ENCODE measurements around the gene MTAP.

MTAP gene

DNA sequence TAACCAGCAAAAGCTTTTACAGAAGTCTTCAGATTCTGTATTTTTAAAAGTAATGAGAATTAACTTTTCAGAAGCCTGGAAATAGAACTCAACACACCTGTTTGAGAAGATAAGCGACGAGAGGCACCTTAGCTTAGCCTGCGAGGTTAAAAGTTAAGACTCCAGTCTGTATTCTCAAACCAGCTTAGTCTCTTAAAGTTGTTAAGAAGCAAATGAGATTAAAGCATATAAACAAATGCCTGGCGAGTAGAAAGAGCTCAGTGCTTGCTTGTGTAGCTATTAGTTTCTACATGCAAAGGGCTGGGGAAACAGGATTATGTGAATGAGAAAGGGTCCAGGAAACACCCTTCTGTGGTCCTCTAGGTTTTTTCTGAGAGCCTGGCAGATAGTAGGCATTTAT, 51.7 kb downstream of the MTAP start:
- no peak for DNase-seq

DNA sequence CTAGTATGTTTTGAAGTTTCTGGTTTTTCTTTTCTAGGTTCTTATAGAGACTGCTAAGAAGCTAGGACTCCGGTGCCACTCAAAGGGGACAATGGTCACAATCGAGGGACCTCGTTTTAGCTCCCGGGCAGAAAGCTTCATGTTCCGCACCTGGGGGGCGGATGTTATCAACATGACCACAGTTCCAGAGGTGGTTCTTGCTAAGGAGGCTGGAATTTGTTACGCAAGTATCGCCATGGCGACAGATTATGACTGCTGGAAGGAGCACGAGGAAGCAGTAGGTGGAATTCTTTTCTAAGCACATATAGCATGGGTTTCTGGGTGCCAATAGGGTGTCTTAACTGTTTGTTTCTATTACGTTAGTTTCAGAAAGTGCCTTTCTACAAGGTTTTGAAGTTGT, 52.2 kb downstream of the MTAP start:
- no peak for DNase-seq

DNA sequence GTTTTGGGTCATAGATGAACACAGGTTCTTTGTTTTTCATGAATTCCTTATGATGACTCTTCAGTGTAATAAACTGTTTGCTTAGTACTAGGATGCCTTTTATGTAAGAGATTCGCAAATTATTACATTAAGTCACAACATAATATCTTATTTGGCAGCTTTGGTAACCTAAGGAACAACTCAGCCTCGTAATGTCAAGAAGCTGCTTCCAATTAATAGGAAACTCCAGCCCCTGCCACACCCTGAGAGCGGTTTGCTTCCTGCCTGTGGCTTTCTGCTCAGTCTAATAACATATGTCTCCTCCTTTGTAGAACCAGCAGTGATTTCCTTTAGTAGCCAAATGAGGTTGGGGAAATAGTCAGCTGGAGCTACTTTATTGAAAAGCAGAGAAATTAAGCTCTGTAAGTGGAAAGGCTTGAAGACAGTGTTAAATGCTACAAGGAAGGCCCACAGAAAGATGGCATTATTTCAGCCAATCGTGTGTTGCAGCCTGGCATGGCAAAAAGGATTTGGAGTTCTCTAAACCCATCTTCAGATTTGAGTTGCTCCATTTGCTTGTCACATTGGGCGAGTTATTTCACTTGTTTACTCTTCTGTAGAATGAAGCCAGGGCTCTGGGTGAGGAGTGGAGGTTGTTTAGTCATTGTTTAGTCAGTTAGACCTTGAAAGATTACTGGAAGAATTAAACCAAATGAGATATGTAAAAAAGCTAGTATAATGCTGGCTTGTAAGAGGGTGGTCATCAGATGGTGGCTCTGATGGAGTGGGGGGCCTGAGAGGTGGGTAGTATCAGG, 54.1 kb downstream of the MTAP start:
- DNase-seq = no peak

DNA sequence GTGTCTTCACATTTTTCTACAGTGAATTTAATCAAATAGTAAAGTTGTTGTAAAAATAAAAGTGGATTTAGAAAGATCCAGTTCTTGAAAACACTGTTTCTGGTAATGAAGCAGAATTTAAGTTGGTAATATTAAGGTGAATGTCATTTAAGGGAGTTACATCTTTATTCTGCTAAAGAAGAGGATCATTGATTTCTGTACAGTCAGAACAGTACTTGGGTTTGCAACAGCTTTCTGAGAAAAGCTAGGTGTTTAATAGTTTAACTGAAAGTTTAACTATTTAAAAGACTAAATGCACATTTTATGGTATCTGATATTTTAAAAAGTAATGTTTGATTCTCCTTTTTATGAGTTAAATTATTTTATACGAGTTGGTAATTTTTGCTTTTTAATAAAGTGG, 60.4 kb downstream of the MTAP start:
- no peak for DNase-seq

DNA sequence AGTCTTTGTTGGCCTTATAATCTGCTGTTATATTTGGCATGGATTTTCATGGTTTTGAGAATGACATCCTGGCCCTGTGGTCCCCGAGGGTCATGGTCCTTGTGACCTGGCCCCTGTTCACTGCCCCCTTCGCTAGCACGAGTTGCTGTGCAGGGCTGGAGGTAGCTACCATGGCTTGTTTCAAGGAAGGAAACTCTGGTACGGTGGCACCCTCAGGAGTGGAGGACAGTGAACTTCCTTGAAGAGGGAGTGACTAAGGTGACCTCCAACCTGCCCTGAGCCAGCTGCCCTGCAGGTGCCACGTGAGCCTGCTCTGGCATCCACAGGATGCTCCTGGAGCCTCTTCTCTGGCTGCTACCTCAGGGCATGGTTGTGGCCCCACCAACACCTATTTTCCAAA, 62.1 kb downstream of the MTAP start:
- DNase-seq = no peak

DNA sequence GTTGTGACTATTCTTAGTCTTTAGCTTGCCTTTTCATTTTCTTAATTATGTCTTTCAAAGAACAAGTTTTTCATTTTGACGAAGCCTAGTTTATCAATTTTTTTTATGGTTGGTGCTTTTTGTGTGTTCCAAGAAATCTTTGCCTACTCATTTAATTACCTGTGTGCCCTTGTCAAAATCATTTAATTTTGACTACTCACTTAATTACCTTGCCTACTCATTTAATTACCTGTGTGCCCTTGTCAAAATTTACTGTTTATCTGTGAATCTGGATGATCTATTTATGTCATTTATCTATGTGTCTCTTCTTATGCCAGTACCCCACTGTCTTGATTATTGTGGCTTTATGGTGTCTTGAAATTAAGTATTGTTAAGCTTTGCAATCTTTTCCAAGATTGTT, 63.9 kb downstream of the MTAP start:
- DNase-seq = no peak

DNA sequence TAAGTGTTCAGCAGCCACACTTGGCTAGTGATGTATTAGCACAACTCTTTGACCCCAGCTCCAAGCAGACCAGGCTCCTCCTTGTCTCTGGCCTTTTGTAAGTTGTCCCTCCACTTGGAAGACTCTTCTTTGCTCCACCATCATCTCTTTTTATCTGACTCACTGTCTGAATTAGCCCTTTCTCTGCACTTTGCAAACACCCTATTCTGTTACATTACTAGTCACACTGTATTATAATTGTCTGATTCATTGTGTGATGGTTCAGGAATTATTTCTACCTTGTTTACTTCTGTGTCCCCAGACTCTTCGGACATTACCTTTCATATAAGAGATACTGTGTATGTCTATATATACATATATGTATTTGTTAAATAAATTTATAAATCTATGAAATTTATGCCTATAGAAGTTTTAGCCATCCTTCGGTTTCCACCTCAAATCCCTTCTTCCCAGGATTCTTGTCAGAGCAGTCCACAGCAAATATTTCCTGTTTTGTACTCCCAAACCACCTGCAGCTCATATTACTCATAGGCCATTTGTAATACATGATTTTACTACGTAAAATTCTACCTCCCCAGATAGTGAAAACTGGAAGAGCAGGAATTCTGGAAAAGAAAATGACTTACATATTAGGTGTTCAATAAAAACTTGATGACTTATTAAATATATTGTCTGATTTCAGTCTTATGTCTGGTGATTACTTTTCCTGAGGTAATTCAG, 69.0 kb downstream of the MTAP start:
- no peak for DNase-seq

DNA sequence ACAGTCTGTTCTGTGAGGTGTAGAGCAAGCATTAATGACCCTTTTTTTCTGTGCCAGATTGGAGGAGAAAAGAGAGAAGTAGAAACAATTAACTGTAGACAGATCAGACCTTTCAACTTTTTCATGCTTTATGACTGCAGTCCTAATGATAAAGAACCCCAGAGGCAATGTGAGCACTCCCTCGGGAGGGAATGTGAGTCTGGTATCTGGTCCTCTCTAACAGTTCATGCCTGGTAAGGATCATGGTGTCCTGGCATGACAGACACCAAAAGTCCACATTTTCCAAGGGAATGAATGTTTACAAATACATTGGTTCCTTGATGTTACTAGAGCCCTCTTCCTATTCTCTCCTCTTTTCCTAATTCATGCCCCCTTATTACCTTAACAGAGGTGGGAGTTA, 70.3 kb downstream of the MTAP start:
- no peak for DNase-seq

DNA sequence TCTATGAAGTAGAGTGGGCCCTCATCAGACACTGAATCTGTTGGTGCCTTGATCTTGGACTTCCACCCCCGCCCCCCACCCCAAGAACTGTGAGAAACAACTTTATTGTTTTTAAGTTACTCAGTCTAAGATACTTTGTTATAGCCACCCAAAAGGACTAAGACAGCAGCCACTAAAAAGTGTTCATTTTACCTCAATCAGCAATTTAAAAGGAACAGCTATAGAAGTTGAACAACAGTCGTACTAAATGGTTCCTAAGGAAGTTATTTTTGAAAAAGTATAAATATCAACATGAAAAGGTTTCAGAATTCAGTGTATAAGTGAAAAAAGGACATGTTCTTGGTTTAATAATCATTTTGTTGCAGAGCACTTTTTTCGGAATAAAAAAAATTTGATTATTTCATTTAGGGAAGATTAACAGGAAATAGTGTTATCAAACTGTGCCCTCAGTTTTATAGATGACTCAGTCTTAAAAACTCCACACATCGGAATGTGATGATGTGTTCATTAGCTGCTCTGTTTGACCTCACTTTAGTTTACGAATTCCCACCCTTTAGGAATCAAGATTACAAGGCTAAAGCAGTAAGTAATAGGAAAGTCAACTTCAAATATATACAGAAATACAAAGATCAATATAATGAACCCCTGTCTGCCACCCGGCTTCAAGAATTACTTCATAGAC, 71.2 kb downstream of the MTAP start:
- DNase-seq = no peak

DNA sequence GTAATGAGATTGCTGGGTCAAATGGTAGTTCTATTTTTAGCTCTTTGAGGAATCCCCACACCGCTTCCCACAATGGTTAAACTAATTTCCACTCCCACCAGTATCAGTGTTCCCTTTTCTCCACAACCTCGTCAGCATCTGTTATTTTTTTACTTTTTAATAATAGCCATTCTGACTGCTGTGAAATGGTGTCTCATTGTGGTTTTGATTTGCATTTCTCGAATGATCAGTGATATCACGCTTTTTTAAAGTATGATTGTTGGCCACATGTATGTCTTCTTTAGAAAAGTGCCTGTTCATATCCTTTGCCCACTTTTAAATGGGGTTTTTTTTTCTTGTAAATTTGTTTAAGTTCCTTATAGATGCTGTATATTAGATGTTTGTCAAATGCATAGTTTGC, 73.5 kb downstream of the MTAP start:
- no peak for DNase-seq

DNA sequence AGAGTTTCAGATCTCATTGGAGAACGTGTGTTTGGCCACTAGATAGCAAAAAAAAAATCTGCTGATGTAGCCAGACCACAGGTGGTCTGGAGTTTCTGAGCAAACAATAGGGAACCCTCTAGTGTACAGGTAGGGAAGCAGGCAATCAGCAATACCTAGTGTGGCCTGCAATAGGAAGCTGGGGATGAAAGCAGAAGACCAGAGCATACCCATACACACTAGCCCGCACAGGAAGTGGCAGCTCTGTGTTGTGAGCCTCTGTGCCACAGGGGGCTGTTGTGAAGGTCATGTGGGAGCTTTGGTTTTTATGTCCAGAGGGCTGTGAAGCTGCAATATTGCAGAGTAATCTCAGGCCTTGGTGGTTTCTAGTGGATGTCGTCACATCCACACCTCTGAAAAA, 81.2 kb downstream of the MTAP start:
- no peak for DNase-seq

DNA sequence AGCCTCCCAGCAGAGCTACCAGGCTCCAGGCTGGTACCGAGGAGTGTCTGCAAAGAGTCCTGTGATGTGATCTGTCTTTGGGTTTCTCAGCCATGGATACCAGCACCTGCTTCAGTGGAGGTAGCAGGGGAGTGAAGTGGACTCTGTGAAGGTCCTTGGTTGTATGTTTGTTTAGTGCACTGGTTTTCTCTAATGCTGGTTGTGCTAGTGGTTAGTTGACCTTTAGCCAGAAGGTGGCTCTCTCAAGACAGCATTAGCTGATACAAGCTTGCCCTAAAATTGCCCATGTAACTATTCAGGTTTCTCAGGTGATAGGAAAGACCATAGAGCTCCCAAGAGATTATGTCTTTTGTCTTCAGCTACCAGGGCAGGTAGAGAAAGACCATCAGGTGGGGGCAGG, 87.2 kb downstream of the MTAP start:
- DNase-seq = no peak

DNA sequence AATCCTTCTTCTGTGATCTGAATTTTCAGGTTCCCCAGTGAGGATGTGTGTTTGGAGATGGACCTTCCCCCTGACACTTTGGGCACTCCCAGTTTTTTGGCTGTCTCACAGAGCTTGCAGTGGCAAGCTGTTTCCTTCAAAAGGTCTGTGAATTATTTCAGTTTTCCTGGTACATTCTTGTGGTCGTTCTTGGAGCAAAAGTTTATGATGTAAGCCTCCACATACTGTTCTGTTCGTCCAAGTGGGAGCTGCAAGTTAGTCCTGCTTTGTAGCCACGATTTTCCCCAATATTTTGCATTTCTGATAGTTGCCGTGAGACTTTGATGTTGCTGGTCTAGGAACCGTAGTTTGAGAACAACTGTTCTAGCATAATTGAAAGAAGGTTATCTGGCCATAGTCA, 88.3 kb downstream of the MTAP start:
- DNase-seq = no peak

DNA sequence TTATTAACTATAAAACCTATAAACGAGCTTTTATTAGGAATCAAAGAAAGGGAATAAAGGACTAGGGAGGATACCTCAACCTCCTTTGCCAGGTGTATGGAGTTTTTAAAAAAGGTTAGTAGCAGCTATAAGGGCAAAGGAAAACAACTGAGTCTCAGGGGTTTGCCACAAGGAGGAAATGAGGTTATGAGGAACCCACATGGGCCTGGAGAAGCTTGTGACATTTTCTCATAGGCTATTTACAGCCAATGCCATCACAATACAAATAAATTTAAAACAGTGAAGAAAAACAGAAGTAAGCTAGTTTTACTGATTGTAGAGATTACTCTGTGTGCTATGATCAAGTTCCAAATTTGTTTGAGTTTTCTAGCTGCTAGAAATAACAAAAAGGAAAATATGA, 99.1 kb downstream of the MTAP start:
- no peak for DNase-seq

DNA sequence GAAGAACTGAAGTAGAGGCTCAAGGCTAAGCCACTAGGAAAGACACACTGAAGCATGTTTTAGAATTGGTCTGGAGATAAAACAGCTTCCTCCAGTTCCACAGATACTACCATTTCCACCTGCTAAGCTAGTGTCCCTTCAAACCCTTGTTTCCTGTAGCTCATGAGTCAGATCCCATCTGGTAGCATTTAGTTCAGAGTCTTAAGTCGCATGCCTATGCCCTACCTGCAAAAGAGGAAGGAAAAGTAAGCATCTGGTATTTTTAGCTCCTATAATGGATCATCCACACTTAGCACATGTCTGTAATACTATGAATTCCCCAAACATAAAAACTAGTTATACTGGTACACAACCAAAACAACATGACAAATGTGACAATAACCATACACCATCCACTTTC, 99.7 kb downstream of the MTAP start:
- DNase-seq = no peak

DNA sequence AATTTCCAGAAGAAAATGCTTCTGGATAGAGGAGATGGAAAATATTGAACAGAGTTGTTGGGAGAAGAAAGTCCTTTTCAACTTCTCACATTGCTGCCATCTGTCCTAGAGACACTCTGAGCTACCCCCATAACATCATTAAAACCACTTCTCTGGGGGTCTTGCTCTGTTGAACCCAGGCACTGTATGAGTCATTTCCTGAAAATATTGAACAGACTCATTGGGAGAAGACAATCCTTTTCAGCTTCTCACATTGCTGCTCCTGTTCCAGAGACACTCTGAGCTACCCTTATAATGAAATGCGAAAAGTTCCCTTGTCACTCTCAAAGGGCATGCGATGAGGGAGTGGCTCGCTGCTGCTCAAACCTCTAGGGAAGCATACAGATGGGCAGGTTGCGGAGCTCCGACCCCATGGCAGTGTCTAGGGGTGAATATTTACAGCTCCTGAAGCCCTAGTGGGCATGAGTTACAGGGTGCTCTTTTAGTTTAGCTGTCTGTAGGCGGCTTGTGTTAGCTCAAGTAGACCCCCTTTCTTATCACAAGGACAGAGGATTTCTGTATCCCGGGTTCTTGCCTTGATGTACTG, 101.0 kb downstream of the MTAP start:
- no peak for DNase-seq

DNA sequence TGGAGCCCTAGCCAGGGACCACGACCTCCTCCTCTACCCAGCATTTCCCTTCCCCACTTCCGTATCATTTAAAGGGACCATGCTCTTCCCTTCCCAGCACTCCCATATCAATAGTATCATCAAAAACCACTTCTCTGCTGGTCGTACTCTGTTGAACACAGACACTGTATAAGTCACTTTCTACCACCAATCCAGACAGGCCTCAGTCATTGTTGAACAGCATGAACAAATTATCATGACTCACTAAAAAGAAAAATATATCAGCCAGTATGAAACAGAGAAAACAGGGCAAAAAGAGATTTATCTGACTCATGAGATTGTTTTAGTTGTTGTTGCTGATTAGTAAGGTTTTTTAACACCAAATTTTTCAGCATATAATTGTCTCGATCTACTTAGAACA, 101.9 kb downstream of the MTAP start:
- DNase-seq = no peak

DNA sequence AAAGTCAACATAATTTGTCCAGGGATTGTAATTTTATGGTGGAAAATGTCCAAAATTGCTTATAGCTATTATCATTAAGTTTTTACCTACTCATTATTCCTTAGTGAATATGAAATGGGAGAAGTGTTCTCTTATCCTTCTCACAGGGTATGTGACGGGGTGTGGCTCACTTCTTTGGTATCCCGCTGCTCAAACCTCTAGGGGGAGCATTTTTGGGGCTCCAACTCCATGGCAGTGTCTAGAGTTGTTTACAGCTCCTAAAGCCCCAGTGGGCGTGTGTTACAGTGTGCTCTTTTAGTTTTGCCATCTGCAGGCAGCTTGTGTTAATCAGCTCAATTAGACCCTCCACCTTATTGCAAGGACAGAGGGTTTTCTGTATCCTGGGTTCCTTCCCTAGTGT, 102.3 kb downstream of the MTAP start:
- no peak for DNase-seq

DNA sequence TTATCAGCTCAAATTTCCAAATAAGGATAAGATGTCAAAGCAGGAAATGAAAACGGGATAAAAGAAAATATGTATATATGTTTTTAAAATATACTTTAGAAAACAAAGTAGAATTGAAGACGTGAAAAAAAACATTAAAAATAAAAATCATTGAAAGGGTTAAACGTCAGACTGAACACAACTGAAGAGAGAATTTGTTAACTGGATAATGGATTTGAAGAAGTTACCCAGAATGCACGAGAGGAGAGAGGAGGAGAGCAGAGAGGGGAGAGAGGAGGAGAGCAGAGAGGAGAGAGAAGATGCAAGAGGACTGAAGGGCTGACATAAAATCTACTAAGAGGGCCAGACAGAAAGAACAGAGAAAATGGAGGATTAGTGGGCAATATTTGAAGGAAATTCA, 103.8 kb downstream of the MTAP start:
- no peak for DNase-seq

DNA sequence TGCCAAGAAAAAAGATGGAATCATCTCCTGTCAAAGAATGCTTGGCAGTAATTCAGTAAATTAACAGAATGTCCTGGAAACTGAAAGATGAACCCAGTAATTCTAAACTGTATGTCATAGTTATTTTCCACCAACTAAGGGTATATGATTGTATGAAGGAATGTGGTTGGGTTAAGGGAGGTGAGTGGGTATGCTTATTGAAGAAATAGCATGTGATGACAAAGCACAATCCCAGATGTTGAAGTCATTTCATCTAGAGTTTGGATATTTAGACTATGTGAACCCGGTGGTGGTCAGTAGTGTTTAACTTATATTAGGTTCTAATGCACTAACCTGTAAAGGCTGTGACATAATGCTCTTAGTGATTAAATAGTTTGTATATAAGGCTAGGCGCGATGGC, 104.4 kb downstream of the MTAP start:
- DNase-seq = no peak

DNA sequence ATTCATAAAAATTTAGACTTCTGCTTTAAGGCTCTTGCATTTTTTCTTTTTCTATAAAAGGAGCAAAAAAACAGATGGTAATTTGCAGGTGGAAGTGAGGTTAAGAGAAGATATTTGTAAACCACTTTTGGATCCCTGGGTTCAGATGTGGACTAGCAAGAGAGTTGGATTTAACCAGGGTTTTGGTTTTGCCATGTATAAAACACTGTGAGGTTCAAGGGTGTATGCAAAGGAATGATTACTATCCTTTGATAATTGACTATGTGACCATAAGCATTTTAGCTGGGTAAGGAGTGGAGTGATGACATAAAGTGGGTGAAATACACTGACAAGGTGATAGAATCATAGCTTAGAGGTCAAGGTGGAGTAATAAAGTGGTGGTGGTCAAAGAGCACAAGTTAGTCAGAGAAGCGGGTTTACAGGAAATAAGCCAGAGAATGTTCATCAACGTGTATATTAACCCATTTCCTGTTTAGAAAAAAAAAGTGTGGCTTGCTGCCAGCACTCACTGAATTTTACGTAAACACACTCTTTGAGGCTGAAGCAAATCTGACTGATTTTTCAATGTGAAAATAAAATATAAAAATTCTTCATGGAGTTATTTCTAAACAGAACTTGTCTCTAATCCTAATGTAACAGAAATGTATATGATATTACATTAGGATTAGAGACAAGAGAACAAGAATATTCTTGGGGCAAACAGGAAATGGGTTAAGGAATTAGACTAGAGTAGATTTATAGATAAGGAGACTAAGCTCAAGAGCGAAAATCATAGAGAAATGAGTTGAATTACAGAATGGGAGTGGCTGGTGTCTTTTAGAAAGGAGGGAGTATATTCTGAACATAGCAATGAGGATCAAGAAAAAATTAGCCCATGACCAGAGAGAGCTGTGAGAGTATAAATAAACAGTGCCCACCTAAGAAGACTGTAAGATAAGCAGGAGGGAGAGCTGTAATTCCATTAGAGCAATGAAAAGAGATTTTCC, 117.2 kb downstream of the MTAP start:
- DNase-seq = no peak

DNA sequence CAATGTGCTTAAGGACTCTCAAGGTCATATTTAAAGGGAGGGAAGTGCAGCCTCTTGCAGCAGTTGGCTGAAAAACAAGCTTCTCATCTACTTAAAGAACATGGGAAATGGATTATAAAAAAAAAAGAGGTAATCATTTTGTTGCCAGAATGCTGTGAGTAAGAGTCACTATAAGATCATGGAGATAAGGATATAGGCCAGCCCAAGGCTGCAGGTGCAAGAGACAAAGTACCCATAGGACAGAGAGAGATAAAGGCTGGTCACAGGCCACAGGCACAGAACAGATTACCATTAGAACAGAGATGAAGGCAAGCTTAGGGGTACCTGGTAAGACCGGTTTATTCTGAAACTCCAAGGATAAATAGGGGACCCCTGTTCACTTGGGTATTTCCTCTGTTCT, 121.3 kb downstream of the MTAP start:
- DNase-seq = no peak

DNA sequence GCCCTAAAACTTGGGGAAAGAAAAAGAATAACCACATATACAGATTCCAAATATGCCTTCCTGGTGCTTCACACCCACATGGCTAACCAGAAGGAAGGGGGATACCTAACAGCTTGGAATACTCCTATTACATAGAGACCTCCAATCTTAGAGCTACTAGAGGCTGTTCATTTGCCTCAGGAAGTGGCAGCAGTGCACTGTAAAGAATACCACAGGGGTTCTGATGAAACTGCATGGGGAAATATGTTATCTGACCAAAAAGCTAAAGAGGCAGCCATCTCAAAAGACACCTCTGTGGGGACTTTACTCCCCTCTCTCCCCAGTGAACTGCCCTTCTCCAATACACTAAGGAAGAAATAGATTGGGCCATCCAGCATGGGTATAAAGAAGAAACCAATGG, 125.3 kb downstream of the MTAP start:
- no peak for DNase-seq

Measured in NCI-H510A treated with DMSO at 0.1 percent for 48 hours (cell line).